H4 (cell line): ENCODE results near the gene PINLYP. TPM values are rescaled to one million over a fixed set of nuclear protein-coding genes. Genes with fewer than 3 reads are reported as not detected.

Source experiments
- DNase-seq: peaks from one replicate; pipeline ENCODE4 v3.0.0-alpha.2; 2015; ENCODE audit warnings: low spot score
- total RNA-seq: library from RNA; depleted of rRNA; stranded (reverse); fragments of >200 nt; shearing (Covaris generic); gene quantifications from 2 replicates; pipeline ENCODE4 v1.2.3, GENCODE V29; 2014

The PINLYP gene
- total RNA-seq, 1 experiment from 2014 or later = not detected

DNA sequence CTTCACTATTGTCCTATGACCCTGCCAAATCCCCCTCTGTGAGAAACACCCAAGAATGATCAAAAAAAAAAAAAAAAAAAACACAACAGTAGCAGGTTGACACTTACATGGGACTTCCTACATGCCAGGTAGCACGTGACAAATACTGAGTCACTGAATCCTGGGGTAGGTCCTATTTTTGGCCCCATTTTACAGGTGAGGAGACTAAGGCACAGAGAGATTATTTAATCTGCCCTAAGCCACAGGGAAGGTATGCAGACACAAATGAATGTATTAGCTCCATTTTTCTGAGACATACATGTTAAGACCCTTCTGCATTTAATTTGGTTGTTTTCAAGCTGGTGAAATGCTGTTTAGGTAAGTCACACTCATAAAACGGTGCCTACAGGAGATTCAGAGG is 26.9 kb upstream of the PINLYP start:
- no peak for DNase-seq

DNA sequence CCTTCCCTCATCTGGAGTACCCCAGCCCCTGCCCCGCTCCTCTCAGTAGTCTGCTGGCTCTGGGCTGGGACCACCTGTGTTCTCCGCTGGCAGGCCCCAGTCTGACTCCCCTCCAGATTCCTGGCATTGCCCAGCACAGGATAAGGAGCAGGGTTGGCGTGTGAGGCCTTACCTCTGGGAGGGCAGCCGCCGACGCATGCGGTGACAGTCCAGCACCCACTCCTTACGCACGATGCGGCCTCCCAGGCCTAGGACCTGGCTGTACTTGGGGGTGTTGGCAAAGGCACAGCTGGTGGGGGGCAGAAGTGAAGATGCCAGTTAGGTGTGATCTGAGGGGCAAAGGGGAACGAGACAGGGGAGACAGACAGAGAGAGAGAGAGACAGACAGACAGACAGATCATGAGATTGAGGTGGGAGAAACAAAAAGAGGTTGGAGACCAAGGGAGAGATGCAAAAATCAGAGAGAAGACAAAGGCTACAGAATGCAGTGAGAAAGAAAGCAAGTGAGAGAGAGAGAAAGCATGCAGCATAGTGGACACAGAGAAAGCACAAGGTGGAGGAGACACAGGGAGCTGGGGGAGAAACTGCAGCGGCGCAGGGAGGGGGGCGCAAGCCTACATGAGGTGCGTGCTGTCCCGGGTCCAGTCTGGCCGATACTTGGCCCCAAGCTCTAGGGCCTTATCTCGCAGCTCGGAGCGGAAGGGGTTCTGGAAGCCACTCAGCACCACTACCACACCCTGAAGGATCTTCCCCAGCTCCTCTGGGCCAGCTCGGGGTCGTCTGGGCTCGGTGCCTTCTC is 24.0 kb upstream of the PINLYP start:
- DNase-seq = no peak

DNA sequence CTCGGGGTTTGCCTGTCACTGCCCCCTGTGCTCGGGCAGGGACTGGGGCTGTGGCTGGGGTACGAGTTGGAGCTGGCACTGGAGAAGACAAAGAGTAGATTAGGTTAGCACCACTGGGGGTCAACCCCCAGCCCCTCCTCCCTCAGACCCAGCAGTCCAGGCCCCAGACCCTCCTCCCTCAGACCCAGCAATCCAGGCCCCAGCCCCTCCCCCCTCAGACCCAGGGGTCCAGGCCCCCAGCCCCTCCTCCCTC is 23.5 kb upstream of the PINLYP start:
- no peak for DNase-seq

DNA sequence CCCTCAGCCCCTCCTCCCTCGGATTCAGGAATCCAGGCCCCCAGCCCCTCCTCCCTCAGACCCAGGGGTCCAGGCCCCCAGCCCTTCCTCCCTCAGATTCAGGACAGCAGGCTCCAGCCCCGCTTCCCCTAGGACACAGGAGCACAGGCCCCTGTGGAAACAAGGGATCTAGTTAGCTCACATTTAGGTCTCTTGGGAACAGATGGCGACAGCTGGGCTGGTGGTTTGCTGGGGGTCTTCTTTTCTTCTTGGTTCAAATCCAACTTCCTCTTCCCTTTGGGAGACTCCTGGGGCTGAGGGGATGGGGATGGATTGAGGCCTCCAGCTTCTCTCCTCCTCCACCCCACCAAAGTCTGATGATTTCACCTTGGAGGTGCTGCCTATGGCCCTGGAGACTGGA is 23.0 kb upstream of the PINLYP start:
- DNase-seq = no peak

DNA sequence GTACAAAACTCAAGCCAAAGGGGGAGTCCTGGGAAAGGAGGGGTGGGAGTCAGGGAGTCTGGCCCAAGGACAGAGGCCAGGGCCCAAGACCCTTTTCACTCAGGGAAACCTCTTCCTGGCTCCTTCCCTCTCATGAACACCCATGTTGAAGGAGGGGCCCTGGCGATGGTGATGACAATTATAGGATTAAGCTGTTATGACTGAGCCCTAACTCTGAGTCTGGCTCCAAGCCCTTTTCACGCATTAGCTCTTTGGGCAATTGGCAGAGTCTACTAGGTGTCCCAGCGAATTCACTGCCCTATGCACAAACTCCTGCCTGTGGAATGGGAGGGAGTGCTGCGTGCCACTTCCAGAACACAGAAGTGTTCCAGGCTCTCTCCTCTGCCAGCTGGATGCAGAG is 21.9 kb upstream of the PINLYP start:
- no peak for DNase-seq

DNA sequence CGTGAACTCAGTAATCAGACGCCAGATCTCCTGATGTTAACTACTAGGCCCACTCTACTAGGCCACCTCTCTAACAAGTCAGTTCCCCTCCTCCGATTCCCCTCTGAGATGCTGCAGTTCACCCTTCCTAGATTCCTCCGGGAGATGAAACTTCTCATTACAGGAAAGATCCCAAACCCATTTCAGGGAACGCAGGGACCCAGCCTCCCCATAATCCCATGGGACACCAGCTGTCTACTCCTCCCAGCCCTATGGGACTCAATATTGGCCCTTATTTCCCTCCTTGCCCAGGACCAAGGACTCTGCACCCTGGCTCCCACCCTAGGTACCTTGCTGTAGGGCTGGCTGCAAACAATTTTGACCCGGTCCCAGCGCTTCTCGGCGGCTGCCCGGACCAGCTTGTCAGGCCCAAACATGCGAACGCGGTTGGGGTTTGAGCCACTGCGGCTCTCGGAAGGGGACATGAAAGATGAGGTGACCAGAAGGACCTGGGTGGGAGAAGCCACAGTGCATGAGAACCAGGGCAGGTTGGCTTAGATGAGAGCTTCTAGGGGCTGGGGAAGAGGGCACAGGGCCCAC is 21.2 kb upstream of the PINLYP start:
- no peak for DNase-seq

DNA sequence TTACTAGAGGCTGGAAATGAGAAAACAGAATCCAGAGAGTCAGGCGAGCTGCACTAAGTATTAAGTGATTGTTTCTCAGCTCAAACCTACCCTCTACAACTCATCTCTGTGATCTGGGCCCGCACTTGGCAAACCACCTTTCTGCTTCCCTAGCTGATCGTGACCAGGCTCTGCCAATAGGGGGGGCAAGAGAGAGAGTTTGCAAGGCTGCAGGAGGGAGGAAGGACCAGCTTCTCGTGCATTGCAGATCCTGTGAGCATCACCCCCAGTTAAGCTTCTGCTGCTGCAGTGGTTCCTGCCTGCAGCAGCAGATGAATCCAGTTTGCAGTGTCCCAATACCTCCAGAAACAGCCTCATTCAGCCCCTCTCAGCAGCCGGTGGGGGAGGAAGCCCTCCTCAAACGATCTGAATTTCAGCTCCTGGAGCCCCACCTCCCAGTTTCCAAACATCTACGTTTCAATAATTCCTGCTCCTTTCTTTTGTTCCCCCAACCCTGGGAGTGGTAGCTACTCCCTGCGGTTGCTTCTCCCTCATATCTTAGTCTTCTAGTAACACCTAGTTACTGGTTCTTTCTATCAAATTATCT is 20.3 kb upstream of the PINLYP start:
- DNase-seq = peak; percentile 59

DNA sequence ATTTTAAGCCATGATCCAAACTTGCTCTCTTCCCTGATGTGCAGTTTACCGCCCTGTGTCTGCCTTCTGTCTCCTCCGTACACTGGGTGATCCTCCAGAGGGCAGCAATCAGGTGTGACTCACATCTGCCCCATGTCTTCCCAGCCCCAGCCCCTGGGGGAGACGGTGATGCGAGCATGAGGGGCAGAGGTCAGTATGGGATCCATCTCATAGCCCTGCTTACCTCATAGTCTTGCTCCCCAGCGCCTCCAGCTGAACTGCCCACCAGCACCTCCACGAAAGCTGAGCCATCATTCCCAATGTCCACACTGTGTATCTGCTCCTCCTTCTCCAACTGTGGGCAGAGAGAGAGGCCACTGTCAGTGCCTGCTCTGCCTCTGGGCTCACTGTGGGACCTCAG is 14.9 kb upstream of the PINLYP start:
- DNase-seq = no peak

DNA sequence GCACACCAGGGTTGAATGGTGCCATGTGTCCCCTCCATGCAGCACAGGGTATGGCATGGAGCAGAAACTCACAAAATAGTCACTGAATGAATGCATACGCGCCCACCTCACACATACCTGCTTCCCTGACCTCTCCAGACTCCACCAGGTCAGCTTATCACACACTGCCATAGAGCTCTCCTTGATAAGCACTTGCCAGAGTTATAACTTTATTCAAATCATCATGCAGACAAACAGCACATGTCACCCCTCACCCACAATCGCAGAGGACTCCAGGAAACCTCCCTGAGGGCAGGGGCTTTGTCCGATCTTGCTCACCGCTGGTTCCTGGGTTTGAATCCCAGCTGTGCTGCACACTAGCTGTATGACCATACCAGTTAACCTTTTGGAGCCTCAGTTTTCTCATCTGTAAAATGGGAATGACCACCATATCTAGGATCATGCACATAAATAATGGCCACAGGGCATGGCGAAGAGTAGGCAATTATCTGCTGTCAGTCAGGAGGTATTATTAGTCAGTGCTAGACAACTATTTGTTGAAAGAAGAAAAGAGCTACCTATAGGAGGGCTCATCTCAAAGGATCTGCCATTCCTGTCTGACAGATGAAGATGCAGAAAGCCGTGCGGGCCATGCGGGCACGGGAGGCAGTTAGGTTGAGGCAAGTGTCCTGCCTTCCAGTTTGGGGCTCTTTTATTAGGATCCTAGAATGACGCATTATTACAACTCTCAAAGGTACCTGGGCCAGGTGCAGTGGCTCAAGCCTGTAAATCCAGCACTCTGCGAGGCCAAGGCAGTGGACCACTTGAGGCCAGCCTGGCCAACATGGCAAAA is 14.2 kb upstream of the PINLYP start:
- DNase-seq = no peak

DNA sequence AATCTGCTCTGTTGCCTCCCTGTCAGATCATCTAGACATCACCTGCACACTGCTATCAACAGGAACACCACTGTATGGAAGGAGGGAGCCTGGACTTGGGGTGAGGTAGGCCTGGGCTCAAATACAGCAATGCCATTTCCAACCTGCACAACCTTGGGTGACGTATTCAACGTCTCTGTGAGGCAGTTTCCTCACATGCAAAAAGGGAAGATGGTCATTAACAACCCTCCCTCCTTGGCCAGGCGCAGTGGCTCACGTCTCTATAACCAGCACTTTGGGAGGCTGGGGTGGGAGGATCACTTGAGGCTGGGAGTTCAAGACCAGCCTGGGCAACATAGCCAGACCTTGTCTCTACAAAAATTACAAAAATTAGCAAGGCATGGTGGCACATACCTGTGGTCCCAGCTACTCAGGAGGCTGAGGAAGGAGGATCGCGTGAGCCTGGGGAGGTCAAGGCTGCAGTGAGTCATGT is 13.3 kb upstream of the PINLYP start:
- DNase-seq = no peak

DNA sequence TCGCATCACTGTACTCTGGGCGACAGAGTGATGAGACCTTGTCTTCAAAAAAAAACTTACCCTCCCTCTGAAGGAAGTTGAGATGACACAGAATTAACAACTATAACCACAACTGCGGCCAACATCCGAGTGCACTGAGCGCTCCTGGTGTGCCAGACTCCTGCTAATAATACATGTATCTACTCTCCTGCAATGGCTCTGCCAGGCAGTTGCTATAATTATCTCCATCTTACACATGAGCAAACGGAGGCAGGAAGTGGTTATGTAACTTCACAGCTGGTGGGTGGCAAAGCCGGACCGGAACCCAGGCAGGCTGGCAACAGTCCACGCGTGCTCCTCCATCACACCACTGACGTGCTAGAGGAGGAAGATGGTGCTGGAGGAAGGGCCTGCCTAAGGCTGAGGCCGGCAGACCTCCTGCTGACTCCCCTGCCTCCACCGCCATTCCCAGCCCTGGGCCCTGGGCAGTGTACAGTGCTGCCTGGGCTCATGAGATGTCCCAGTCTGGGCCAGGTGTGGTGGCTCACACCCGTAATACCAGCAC is 12.8 kb upstream of the PINLYP start:
- DNase-seq = peak; percentile 97

DNA sequence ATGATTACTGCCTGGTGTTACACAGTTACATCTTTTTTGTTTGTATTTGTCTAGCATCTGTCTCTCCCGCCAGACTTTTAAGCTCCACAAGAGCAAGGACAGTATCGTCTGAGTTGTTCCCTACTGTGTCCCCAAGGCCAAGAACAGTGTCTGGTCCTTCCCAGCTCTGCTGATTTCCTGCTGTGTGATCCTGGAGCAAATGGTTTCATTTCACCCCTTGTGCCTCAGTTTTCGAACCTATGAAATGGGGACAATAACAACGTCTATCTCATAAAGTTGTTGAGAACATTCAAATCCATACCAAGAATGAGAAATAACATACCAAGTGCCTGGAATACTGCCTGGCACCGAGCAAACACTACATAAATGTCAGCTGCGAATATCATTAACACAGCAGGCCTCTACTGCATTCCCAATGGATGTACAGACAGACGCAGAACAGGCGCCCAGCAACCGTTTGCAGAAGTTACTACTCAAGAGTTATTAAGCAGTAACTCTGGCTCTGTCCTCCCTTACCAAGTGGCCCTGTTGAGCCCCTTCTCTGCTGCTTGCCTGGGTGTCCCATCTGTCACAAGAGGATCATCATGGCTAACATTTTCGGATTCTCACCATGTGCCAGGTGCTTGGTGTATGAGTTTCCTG is 11.7 kb upstream of the PINLYP start:
- DNase-seq = no peak

DNA sequence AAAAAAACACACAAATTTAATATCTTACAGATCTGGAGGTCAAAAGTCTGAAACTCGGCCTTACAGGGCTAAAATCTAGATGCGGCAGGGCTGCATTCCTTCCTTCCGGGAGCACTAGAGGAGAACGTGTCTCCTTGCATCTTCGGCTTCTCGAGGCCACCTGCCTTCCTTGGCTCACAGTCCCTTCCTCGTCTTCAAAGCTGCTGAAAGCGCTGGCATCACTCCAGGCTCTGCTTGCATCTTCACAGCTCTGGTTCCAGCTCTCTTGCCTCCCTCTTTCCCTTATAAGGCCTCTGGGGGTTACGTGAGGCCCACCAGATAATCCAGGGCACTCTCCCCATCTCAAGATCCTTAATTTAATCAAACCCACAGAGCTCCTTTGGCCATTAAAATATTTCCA is 10.8 kb upstream of the PINLYP start:
- DNase-seq = no peak

DNA sequence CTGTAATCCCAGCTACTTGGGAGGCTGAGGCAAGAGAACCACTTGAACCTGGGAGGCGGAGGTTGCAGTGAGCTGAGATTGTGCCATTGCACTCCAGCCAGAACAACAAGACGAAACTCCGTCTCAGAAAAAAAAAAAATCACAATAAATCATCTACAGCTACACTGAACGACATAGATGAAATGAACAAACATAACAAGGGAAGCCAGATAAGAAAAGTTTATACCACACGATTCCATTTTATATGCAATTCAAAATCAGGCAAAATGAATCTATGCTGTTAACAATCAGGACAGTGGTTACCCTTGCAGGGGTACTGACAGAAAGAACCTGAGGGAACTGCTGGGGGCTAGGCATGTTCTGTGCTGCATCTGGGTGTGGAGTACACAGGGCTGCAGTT is 5.9 kb upstream of the PINLYP start:
- no peak for DNase-seq

DNA sequence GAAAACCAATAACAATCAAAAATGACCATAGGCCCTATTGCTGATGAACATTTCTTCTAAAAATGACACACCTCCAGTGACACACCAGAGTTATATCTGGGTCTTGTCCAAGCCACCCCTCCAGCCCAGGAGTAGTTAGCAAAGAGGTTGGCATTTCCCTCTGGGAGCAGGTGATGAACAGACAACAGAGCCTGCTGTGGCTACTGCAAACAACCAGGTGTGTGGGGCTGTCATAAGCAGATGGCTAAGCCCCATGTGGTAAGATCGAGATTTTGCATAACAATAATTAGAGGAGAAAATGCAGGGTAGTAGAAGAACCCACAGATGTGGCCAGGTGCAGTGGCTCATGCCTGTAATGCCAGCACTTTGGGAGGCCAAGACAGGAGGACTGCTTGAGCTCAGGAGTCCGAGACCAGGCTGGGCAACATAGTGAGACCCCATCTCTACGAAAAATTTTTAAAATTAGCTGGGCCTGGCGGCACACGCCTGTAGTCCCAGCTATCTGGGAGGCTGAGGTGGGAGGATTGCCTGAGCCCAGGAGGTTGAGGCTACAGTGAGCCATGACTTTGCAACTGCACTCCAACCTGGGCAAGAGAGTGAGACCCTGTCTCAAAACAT is 5.3 kb upstream of the PINLYP start:
- no peak for DNase-seq

DNA sequence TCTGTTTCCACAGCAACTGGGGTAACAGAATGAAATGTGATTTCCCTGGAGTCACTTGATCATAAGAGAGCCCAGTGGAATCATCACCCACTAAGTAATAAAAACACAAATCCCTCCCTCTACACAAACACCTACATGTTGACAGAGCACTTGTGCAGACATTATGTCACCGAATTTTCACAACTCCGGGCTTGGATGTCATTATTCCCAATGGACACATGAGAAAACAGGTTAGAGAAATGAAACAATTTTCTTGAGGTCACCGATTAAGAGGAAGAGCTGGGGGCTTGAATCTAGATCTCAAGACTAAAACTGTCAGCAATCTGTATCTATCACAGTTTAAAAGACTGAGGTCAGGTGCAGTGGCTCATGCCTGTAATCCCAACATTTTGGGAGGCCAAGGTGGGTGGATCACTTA is 3.4 kb upstream of the PINLYP start:
- DNase-seq = no peak

DNA sequence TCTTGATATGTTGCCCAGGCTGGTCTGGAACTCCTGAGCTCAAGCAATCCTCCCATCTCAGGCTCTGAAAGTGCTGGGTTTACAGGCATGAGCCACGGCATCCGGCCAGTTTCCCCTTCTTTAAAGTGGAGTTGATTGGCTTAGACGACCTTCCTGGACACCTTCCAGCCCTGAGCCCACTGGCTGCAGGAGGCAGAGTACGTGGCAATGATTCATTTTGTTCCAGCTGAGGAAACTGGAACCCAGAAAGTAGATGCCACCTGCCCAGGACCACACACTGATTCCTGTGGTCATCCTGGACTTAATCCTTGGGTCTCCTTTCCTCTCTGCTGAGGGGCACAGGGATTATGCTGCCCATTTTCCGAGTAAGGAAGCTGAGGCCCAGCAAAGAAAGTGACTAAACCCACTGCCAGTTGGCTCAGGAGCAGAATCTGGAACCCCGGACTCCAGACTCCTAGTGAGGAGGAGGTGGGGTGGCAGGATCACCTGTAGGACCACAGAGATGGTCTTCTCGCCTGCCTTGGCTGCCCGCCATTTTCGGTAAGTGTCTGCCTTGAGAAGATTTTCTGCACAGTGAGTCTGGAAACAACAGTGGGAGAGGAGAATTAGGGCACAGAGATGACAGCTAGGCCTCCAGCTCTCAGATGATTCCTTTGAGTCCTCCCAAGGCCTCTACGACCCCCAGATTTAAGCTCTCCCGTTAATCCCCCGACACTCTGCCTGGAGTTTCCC is 1.0 kb upstream of the PINLYP start:
- DNase-seq = peak; percentile 35

DNA sequence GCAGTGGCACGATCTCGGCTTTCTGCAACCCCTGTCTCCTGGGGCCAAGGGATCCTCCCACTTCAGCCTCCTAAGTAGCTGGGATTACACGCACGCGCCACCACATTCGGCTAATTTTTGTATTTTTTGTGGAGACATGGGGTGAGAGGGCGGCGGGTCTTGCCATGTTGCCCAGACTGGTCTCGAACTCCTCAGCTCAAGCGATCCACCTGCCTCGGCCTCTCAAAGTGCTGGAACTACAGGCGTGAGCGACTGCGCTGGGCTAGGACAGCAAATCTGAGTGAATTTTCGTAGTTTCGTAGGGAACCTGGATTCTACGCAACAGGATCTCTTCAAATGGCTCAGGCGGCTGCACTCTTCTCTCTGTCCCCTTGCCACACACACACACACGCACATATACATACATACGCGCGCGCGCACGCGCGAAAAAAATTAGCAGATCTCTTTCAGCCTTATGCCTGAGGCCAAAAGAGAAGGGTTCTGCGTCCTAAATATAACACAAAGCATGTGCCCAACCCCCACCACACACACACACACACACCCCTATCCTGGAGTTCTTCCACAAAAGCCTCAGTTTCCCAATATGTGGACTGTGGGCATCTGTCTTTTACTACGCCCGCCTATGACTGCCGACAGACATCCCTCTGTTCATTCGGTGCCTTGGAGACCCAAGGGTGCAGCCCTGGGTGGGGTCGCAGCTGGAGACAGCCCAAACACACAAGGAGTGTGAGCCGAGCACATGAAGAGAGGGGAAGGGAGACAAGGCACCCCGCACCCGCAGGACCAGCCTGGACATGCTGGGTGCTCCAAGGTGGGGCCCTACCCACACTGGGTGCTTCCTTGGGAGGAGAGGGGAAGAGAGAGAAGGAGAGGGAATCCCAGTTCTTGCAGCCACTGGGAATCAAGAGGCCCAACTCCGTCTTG is 616 bp downstream of the PINLYP start:
- no peak for DNase-seq

DNA sequence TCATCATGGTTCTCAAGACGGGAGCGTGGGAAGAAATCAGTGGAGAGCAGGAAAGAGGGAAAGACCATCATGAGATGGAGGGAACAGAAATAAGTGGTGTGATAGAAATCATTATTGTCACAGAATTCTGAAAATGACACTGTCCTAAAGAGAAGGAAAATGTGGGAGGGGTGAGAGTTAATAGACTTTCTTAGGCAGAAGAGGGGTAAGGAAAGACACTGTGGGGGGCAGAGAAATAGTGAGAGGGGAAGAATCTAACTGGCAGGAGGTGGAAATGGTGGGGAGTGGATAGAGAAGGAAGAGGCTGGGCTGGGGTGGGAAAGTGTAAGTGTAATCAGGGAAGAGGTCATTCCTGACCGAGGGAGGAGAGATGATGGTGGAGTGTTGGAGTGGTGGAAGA is 3.2 kb downstream of the PINLYP start:
- DNase-seq = no peak

DNA sequence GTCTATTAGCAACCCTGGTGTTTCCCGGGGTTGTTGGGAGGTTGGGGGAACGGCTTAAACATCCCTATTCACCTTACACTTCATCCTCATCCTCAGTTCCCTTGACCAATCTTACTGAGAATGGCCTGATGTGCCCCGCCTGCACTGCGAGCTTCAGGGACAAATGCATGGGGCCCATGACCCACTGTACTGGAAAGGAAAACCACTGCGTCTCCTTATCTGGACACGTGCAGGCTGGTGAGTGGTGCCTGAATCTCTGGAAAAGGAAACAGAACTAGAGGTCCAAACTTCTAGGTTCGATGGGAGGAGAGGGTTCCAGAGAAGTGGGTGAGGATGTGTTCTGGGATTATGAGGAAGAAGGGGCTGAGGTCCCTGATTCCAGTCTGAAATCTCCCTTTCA is 5.9 kb downstream of the PINLYP start:
- no peak for DNase-seq
